CMK (cell line): ENCODE measurements around the gene DDA1.

Experiments used
- DNase-seq: peaks from one replicate; pipeline ENCODE4 v3.0.0-alpha.2; 2010; ENCODE audit warnings: low read depth

DDA1 gene

DNA sequence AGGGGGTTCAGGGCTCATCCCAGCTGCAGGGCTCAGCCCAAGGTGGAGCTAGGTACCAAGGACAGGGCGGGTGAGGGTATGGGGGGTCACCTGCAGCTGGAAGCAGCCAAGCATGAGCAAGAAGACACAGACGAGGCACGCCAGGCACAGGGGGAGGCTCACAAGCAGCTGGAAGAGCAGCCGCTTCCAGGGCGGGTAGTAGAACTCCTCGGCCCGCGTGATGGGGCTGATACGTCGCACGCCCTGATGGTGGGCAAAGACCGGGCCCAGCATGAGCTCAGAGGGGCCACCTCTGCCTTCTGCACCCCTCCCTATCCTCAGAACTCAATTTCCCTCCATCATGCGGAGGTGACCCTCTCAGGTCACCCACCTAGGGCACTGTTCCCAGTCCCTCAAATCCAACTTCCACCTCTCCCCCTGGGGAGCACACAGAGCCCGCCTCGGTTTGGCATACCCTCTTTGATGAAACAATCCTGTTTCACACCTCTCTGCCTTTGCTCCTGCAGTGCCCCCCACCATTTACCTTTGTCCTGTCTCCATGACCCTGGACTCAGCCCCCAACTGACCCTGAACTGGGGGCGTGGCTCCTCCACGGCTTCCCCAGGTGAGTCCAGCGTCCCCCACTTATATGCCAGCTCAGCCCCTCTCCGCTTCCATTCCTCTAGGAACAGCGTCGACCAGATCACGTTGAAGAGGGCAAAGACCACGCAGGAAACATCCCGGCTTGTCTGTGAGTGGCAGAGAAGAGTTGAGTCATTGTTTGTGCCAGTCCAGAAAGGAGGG, 21.1 kb downstream of the DDA1 start:
- no peak for DNase-seq

DNA sequence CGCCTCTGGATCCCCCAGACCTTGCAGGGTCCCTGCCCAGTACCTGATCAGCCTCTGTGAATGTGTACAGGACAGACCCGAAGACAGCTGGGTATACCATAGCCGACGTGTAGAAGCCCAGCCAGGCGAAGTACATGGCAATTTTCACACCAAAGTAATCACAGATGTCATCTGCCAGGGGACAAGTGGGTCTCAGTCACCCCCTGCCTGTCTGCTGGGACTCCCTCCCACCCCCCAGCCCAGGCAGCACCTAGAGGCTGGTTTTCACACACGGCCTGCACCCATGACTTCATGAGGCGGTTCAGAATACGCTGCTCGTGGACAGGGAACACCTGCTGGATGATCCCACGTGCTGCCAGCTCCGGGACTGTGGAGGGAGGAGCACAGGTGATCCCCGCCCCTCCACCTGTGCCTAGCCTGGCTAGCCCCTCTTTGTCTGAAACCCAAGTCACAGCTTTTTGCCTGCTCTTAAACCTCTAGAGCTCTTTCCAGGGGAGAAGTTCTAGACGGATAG, 21.7 kb downstream of the DDA1 start:
- DNase-seq, result no peak

GRCh38 chr19:17332360-17332676, 23.0 kb downstream of the DDA1 start:
- DNase-seq, result no peak

DNA sequence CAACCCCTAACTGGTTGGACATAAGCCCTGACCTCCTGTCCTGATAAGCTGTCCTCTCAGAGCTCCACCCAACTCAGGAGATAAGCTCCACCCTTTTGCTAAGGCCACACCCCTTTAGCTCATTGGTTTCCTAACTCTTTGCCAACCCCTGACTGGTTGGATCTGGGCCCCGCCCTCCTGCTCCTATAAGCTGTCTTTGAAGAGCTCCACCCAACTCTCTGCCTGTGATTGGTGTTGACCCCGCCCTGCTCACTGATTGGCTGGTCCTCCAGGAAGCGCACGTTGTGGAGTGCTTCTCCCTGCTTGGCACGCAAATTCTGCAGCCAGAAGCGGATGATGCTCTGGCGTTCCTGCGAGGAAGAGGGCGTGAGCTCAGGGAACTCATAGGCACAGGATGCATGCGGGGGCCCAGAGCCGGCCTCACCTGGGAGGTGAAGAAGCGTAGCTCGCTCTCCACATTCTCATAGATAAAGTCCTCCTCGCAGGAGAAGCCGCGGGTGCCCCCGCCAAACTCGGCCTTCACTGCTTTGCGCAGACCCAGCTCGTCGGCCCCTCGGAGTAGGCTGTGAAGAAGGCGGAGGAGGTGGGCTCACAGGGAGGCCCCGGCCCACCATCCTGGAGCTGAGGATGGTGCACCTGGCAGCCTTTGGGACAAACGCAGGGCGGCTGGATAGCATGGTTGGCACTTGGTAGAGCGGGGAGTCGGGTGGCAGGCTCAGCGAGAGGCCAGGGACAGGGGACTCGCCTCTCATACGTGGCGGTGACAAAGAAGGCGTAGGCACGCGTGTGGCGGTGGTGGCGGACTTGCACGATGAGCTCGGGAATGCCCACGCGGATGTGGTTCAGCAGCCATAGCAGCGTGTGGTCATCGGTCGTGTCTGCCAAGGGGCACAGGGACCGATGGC, 23.6 kb downstream of the DDA1 start:
- DNase-seq, result peak; percentile 94

- DNase-seq, result no peak
These were observed 24.4 kb downstream of the DDA1 start for GRCh38 chr19:17333611-17334413.

DNA sequence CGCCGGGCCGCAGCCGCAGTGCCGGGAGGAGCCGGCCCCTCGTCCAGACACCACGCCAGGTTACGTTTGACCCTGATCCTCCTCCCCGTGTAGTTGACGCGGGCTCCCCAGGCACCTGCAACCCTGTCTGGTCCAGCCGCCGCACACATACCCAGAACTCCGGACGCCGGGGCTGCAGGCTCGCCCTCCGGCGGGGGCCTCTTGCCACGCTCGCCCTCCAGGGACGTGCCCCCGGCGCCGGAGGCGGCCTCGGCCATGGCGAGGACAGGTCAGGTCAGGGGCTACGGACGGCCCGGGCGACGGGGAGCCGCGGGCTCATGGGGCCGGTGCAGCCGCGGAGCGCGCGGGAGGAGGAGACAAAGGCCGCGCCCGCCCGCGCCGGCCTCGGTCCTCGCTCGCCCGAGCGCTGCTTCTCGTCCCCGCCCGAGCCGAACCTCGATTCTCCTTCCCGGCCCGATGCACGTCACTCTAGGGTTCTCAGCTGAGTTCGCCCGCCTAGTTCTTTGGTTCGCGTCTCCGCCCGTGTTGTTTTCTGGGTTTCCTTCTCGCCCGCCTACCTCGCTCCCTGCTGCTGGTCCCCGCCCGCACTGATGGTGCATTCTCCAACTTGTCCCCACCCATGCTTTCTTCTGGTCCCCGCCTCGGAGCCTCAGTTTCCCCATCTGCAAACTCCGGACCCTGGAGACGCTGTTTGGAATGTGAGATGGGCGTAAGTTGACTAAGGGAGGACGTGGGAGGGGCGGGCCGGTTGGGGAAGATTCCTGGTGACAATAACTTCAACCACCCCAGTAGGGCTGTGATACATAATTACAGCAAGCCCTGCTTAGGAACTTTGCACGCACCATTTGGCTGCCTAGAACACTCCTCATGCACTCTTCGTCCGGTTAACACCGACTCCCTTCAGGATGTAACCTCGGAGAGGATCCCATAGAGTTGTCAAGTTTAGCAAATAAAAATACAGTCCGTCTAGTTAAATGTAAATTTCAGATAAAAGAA, 25.3 kb downstream of the DDA1 start, which contains the start of gene ANO8:
TSS of gene ANO8 (minus strand) at position 442 of the 996 bp plus-strand sequence. CDS start at position 257, 185 bp downstream.
- peak; percentile 87 for DNase-seq

- no peak for DNase-seq
These were observed 26.2 kb downstream of the DDA1 start for GRCh38 chr19:17335575-17335974.

DNA sequence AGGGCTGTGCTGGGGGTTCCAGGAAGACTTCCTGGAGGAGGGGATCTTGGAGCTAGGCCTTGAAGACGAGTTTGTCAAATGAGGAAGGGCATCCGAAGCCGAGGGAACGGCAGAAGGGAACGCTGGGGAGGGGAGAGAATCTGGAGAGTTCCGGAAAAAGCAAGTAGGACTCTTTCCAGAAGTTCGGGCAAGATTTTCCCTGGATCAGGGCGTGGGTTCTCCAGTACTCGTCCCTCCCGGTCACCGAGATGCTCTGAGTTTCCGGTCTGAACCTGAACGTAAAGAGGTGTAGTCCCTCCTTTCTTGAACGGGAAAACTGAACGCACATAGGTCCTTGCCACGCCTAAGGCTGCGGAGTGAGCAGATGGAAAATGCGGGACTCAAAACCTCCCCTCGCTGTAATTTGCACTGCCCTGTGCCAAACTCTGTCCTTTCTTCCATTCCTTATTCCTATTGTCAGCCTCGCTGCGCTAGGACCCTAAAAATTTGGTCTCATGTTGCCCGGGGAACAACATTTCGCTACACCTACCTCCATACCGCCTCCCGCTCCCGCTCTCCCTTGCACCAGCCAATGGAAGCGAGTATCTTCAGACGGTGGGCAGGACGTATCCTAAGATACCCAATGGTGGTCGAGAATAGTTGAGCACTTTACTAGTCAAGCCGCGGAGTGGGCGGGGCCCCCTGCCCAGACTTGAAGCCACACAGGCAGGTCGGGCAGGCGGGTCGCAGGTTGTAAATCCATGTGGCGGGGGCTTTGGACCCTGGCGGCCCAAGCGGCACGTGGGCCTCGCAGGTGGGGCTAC, 27.7 kb downstream of the DDA1 start, which contains the start of gene GTPBP3:
TSS of gene GTPBP3 (plus strand) at position 682 of the 803 bp plus-strand sequence. CDS start at position 741, 59 bp downstream.
- peak; percentile 92 for DNase-seq

DNA sequence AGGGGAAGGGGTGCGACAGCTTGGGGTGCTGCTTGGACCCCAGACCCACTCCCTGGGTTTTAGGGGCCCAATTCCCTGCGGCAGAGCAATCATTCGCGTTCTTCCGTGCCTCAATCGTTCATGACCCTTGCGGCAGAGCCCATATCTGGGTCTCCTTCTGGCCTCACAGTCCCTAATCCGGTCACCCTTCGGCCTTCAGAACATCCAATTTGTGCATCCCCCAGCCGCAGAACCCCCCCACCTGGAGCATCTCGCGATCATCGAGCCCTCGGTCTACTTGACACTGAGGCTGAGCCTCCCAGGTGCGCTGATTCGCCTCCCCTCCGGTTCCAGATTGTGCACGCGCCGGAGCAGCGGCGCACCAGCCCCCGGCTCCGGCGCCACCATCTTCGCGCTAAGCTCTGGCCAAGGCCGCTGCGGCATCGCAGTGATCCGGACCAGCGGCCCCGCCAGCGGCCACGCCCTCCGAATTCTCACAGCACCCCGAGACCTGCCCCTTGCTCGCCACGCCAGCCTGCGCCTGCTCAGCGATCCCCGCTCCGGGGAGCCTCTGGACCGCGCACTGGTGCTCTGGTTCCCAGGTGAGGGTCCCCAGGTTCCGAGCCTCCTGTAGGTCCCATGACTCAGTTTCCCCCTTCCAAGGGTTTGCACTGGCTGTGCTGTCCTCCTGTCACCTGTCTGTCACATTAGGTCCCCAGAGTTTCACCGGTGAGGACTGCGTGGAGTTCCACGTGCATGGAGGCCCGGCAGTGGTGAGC, 28.5 kb downstream of the DDA1 start:
- DNase-seq, result no peak

DNA sequence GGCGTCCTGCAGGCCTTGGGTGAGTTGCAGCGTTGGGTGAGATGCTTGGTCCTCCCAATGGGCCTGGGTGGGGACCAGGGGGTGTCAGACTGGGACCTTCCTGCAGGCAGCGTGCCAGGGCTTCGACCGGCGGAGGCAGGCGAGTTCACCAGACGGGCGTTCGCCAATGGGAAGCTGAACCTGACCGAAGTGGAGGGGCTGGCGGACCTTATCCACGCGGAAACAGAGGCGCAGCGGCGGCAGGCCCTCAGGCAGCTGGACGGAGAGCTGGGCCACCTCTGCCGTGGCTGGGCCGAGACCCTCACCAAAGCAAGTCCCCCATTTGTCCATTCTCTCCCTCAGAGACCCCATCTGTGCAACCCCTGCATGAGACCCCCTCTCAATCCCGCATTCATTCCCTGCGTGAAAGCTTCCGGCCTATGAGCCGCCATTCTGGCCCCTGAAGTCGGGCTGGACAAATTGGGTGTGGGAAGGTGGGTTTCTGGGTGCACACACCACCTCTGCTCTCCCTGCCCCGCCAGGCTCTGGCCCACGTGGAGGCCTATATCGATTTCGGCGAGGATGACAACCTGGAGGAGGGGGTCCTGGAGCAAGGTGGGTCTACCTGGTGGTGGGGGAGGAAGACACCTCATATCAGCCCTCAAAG, 29.2 kb downstream of the DDA1 start:
- DNase-seq, result no peak

GRCh38 chr19:17339088-17339741, 29.9 kb downstream of the DDA1 start:
- no peak for DNase-seq

DNA sequence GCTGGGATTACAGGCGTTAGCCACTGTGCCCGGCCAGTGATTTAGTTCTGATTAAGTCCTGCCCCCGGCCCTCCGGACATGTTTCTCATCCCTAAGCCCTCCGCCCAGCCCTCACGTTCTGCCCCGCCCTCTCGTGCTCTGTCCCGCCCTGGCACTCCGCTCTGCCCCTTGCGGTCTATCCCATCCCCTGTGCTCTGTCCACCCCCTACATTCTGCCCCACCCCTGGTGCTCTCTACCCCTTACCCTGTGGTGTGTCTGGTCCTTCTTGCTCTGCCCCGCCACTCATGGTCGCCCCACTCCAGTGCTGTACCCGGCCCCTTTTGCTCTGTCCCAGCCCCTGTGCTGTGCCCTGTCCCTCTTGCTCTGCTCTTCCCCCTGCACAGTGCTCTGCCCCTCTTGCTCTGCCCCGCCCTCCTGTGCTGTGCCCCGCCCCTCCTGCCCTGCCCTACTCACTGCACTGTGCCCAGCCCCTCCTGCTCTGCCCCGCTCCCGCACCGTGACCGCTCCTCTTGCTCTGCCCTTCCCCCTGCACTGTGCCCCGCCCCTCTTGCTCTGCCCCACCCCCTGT, 31.0 kb downstream of the DDA1 start:
- DNase-seq, result no peak

DNA sequence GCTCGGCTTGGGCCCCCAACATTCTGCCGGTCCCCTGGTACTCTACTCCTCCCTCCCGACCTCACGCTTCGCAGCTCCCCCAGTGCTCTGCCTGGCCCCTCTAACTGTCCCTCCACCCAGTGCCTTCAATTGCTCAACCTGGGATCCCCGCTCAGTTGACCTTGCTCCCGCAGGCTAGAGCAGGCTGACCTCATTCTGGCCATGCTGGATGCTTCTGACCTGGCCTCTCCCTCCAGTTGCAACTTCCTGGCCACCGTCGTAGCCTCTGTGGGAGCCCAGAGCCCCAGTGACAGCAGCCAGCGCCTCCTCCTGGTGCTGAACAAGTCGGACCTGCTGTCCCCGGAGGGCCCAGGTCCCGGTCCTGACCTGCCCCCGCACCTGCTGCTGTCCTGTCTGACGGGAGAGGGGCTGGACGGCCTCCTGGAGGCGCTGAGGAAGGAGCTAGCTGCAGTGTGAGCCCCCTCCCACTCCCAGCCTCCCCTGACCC, 31.6 kb downstream of the DDA1 start:
- no peak for DNase-seq

GRCh38 chr19:17341386-17341785, 32.0 kb downstream of the DDA1 start:
- DNase-seq, result no peak

DNA sequence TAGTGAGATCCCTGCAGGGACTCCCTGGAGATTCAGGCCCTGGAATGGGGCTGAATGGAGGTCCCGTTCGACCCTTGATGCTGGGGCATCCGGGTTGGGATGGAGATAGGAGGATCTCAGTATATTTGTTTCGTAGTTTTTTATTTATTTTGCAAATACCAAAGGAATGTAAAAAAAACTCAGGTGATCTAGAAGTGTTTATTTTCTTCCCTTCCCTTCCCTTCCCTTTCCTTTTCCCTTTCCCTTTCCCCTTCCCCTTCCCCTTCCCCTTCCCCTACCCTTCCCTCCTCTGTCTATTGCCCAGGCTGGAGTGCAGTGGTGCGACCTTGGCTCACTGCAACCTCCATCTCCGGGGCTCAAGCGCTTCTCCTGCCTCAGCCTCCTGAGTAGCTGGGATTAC, 32.5 kb downstream of the DDA1 start:
- DNase-seq, result no peak

- no peak for DNase-seq
These were observed 36.8 kb downstream of the DDA1 start for GRCh38 chr19:17346109-17346671.

DNA sequence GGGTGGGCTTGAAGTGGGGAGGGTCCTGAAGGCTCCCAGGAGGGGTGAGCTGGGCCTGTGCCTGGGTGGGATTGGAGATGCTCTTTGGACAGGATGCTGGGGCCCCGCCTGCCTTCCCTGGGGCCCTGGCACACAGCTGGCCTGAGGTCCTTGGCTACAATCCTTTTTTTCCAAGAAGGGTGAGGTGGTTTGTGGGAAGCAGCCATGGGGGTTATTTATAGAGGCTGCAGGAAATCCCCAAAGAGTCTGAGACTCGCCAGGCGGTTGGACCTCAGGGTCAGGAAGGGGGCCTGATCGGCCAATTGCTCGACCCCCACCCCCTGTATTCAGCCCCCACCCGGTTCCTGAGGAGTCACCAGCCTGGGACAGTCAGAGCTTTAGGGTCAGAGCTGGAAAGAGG, 38.0 kb downstream of the DDA1 start:
- DNase-seq, result no peak
